CD4-positive, alpha-beta memory T cell (primary cell): ENCODE measurements around the gene NR5A1. TPM values are rescaled to one million over a fixed set of nuclear protein-coding genes. Genes with fewer than 3 reads are reported as not detected.

ENCODE experiments used
- CTCF ChIA-PET: fragments of 350-600 bp; sonication (Branson Sonifier 250); formaldehyde crosslinking; loops from one replicate; lab custom pipeline; 2021; ENCODE audit warnings: inconsistent platforms; ENCODE audit not compliant: partially characterized antibody; lab: Charles Lee
- POLR2A ChIA-PET: fragments of 350-600 bp; sonication (Branson Sonifier 250); formaldehyde crosslinking; loops from one replicate; lab custom pipeline; 2021; ENCODE audit not compliant: partially characterized antibody; lab: Charles Lee
- DNase-seq, 5 donors: peaks; one replicate each; pipeline versions ENCODE4 v3.0.0 to v3.0.0-alpha.2; 2020 to 2022; ENCODE audit warnings: mixed read lengths in 1 of 5
- H3K27ac ChIP-seq: one replicate; pipeline ENCODE4 v1.7.0; 2013; ENCODE audit warnings: low read depth, low read length
- H3K27me3 ChIP-seq: 2 replicates; pipeline ENCODE4 v1.7.0; 2013; ENCODE audit warnings: mild to moderate bottlenecking, low read length, moderate library complexity; ENCODE audit not compliant: insufficient read depth
- H3K36me3 ChIP-seq: 2 replicates; pipeline ENCODE4 v1.7.0; 2013; ENCODE audit warnings: mild to moderate bottlenecking, low read length, moderate library complexity; ENCODE audit not compliant: insufficient read depth
- H3K4me1 ChIP-seq: 2 replicates; pipeline ENCODE4 v1.7.0; 2013; ENCODE audit warnings: mild to moderate bottlenecking, low read length, moderate library complexity; ENCODE audit not compliant: insufficient read depth
- H3K4me3 ChIP-seq, 2 donors: one replicate each; pipeline ENCODE4 v1.7.0; 2013; ENCODE audit warnings: low read length in 2 of 2, mild to moderate bottlenecking in 1 of 2
- H3K9me3 ChIP-seq, 2 donors: one replicate each; pipeline ENCODE4 v1.7.0; 2013; ENCODE audit warnings: low read length in 2 of 2, control low read depth in 1 of 2; ENCODE audit not compliant: control insufficient read depth in 1 of 2
- H3K27ac Mint-ChIP-seq, 7 donors: one replicate each; pipeline ENCODE4 v1.8.0; 2020 to 2021; ENCODE audit warnings: mixed read lengths in 7 of 7, mild to moderate bottlenecking in 6 of 7, inconsistent platforms in 3 of 7, moderate library complexity in 3 of 7
- H3K27me3 Mint-ChIP-seq, 2 donors: one replicate each; pipeline ENCODE4 v1.8.0; 2020 to 2021; ENCODE audit warnings: mixed read lengths in 2 of 2
- H3K36me3 Mint-ChIP-seq, 2 donors: one replicate each; pipeline ENCODE4 v1.8.0; 2020 to 2021; ENCODE audit warnings: mixed read lengths in 2 of 2, inconsistent platforms in 1 of 2, mild to moderate bottlenecking in 1 of 2
- H3K4me1 Mint-ChIP-seq, 4 donors: one replicate each; pipeline ENCODE4 v1.8.0; 2020 to 2021; ENCODE audit warnings: mixed read lengths in 4 of 4, mild to moderate bottlenecking in 1 of 4
- H3K4me3 Mint-ChIP-seq, 8 donors: one replicate each; pipeline ENCODE4 v1.8.0; 2020 to 2021; ENCODE audit warnings: mixed read lengths in 8 of 8, mild to moderate bottlenecking in 7 of 8, moderate library complexity in 6 of 8, inconsistent platforms in 3 of 8
- H3K9me3 Mint-ChIP-seq, 8 donors: one replicate each; pipeline ENCODE4 v1.8.0; 2020 to 2021; ENCODE audit warnings: mixed read lengths in 8 of 8, mild to moderate bottlenecking in 5 of 8, inconsistent platforms in 3 of 8, moderate library complexity in 1 of 8
- intact Hi-C: fragments of 100-400 bp; cut with micrococcal nuclease; formaldehyde crosslinking; loops from one replicate; pipeline ENCODE4 v1.15.1; 2023
- polyA plus RNA-seq, 2 donors: library from polyadenylated mRNA; unstranded; fragments of 300-500 nt; fragmentation: Illumina TruSeq; gene quantifications; one replicate each; pipeline ENCODE4 v1.2.3, GENCODE V29; 2021
- total RNA-seq, 2 experiments: library from RNA; stranded (reverse); gene quantifications; one replicate each; pipeline ENCODE4 v1.2.3, GENCODE V29; 2021

NR5A1 gene
- total and polyA plus RNA-seq, 4 experiments from 2014 or later, result not detected

DNA sequence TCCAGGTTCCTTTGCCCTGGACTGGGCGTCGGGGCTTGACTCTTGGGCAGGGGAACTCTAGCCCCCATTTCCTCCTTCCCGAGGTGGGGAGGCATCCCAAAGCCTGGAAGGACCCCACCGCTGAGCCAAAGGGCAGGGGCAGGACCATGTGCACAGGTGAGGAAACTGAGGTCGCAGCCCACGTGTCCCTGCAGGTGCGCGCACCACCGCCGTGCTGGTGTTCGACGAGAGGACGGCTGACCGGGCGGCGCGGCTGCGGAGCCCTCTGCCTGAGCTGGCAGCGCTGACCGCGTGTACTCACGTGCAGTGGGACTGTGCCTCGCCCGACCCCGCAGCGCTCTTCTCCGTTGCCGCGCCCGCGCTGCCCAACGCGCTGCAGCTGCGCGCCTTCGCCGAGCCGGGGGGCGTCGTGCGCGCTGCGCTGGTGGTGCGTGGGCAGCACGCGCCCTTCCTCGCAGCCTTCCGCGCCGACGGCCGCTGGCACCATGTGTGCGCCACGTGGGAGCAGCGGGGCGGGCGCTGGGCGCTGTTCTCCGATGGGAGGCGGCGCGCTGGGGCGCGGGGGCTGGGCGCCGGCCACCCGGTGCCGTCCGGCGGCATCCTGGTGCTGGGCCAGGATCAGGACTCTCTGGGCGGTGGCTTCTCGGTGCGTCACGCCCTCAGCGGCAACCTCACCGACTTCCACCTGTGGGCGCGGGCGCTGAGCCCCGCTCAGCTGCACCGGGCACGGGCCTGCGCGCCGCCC, 54.2 kb downstream of the NR5A1 start:
- Histone ChIP-seq H3K27me3 (peaks cover 11% of the 10 kb centered on the region), H3K4me3 (no peak overlapping the region), H3K4me1 (no peaks in the 10 kb centered on the region), H3K9me3 (no peaks in the 10 kb centered on the region), H3K27ac (no peak overlapping the region), H3K36me3 (no peaks in the 10 kb centered on the region)
- intact Hi-C loops, result no loop called here
- POLR2A ChIA-PET, result no interaction called here
- peaks cover 0 to 8% (median 0%) of the 10 kb centered on the region in 4 donors for H3K4me1 Mint-ChIP-seq
- no peaks in the 10 kb centered on the region for H3K36me3 Mint-ChIP-seq
- CTCF ChIA-PET, result interaction anchor here (1.2 kb wide), 1 partner anchor 10 kb away, joined by 3 read pairs; no protein-coding TSS in a partner anchor
- no peak overlapping the region for H3K27ac Mint-ChIP-seq
- no peak for DNase-seq
- H3K27me3 Mint-ChIP-seq, result peaks cover 16 to 22% of the 10 kb centered on the region in 2 donors
- no peaks in the 10 kb centered on the region for H3K9me3 Mint-ChIP-seq
- no peak overlapping the region for H3K4me3 Mint-ChIP-seq

DNA sequence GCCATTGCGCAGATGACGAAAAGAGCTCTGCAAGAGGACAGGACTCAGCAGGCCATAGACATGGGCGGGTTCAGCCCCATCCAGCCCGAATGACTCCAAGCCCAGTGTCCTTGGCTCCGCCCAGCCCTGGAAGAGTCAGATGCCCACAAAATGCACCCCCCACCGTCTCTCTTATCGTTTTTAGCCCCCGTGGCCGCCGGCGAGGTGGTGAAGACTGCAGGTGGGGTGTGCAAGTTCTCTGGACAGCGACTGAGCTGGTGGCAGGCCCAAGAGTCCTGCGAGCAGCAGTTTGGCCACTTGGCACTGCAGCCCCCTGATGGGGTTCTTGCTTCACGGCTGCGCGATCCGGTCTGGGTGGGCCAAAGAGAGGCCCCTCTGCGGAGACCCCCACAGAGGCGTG, 54.9 kb downstream of the NR5A1 start:
- Histone ChIP-seq H3K27me3 (peaks cover 11% of the 10 kb centered on the region), H3K4me1 (no peaks in the 10 kb centered on the region), H3K27ac (no peak overlapping the region), H3K9me3 (no peaks in the 10 kb centered on the region), H3K36me3 (no peaks in the 10 kb centered on the region), H3K4me3 (no peak overlapping the region)
- H3K36me3 Mint-ChIP-seq, result no peaks in the 10 kb centered on the region
- POLR2A ChIA-PET, result no interaction called here
- peaks cover 0 to 8% (median 0%) of the 10 kb centered on the region in 4 donors for H3K4me1 Mint-ChIP-seq
- no peaks in the 10 kb centered on the region for H3K9me3 Mint-ChIP-seq
- peak overlapping the region in 1 of 7 donors; percentile 29 for H3K27ac Mint-ChIP-seq
- no peak overlapping the region for H3K4me3 Mint-ChIP-seq
- CTCF ChIA-PET, result no interaction called here
- DNase-seq, result no peak
- intact Hi-C loops, result no loop called here
- H3K27me3 Mint-ChIP-seq, result peaks cover 16 to 22% of the 10 kb centered on the region in 2 donors

DNA sequence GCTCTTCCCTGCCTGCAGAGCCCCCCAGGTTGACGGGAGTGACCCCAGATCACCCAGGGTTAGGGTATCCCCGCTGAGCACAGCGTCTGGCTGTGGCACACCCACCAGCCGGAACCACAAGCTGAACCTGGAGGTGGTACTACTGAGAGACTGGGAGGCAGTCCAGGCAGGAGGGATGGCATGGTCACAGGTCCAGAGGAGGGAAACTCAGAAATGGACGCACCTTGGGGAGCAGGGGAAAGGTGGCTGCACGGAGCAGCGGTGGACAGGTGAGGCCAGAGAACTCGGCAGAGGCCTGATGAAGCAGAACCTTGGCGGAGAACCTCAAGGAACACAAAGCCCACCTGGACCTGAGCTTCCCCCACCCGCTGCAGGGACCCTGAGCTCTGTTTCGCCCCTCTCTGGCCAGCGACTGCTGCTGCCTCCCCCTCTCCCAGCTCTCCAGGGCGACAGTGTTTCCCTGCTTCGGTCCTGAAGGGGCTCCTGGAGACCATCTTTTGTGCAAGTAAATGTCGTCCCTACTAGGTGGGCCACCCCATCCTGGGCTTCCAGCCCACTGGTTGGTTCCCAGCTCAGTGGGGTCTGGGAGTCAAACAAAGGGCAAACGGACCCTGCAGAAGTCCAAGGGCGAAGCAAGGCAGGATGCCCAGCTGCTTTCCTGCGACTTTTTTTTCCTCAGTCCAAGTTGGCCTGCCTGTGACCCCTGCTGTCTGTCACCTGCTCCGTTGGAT, 56.1 kb downstream of the NR5A1 start:
- no peaks in the 10 kb centered on the region for H3K9me3 ChIP-seq
- Mint-ChIP-seq H3K9me3 (no peaks in the 10 kb centered on the region), H3K4me1 (peaks cover 0 to 8% (median 0%) of the 10 kb centered on the region in 4 donors), H3K4me3 (no peak overlapping the region), H3K36me3 (no peaks in the 10 kb centered on the region), H3K27me3 (peaks cover 19 to 20% of the 10 kb centered on the region in 2 donors), H3K27ac (no peak overlapping the region)
- H3K4me1 ChIP-seq, result no peaks in the 10 kb centered on the region
- no peak overlapping the region for H3K27ac ChIP-seq
- ChIA-PET POLR2A (no interaction called here), CTCF (no interaction called here)
- no peak for DNase-seq
- H3K27me3 ChIP-seq, result peaks cover 11% of the 10 kb centered on the region
- H3K4me3 ChIP-seq, result no peak overlapping the region
- intact Hi-C loops, result no loop called here
- no peaks in the 10 kb centered on the region for H3K36me3 ChIP-seq

DNA sequence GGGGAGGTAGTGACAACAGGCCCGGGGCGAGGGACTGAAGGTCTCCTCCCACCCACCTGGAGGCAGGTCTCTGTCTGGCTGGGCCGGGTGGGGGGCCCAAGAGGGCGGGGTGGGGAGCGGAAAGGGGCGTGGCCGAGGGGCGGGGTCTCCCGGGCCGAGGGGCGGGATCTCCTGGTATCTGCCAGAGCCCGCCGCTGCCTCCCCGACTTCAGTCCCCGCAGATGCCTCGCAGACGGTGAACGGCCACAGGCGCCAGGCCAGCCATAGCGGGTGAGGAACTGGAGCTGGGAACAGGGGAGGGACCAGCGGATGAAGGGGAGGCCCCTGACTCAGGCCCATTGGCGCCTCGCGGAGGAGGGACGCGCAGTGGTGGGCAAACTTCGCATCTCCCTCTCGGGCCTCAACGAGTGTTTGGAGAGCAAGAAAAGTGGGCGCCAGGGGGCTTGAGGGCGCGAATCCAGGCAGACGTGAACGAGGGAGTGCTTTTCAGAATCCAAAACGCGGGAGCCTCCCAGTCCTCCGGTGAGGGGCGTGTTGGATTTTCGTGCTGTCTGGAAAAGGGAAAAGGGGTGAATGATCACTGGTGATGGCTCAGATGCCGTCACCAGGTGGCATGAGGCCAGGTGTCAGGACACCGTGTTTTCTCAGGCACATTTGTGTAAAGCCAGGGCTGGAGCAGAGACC, 56.8 kb downstream of the NR5A1 start, which contains the start of gene ADGRD2:
Gene ADGRD2 (plus strand): TSS at position 211 of the 684 bp plus-strand sequence. CDS start 1,216 bp downstream, outside the sequence.
- Histone ChIP-seq H3K27me3 (peaks cover 11% of the 10 kb centered on the region), H3K36me3 (no peaks in the 10 kb centered on the region), H3K4me3 (no peak within 1 kb of the TSS), H3K9me3 (no peaks in the 10 kb centered on the region), H3K27ac (no peak within 1 kb of the TSS), H3K4me1 (no peaks in the 10 kb centered on the region)
- Mint-ChIP-seq H3K4me3 (peak within 1 kb of the TSS in 1 of 8 donors; percentile 13), H3K27me3 (peaks cover 19 to 23% of the 10 kb centered on the region in 2 donors), H3K36me3 (no peaks in the 10 kb centered on the region), H3K9me3 (no peaks in the 10 kb centered on the region), H3K4me1 (peaks cover 0 to 8% (median 0%) of the 10 kb centered on the region in 4 donors), H3K27ac (no peak within 1 kb of the TSS)
- intact Hi-C loops, result no loop called here
- ChIA-PET POLR2A (no interaction called here), CTCF (no interaction called here)
- no peak for DNase-seq

DNA sequence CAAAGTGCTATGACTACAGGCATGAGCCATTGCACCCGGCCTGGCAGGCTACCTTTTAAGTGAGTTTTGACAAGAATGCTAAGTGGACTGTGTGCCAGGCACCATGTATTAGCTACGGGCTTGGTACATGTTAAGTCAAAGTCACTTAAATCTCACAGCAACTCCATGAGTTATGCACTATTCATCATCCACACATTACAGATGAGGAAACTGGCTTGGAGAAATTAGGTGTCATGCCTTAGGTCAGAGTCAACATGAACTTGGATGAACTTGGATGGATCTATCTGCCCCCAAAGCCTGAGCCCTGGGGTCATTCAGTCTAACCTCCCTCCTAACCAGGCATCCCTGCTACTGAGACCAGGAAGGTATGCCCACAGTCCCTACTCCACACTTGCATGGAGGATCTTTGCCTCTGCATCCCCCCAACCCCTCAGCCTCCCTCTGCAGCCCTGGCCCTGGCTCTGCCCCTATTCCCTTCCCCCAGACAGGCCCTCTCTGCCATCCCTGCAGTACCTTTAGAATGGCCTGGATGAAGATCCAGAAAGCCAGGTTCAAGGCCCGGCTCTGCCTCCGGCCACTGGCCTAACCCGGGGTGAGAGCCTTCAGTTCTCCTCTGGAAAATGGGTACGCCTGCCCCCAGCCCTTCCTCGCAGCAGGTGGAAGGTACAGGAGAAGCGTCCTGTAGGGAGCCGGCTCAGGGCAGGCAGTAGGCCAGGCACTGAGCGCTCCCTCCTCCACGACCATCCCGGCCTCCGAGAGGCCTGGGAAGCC, 57.6 kb downstream of the NR5A1 start:
- DNase-seq, result no peak
- CTCF ChIA-PET, result no interaction called here

DNA sequence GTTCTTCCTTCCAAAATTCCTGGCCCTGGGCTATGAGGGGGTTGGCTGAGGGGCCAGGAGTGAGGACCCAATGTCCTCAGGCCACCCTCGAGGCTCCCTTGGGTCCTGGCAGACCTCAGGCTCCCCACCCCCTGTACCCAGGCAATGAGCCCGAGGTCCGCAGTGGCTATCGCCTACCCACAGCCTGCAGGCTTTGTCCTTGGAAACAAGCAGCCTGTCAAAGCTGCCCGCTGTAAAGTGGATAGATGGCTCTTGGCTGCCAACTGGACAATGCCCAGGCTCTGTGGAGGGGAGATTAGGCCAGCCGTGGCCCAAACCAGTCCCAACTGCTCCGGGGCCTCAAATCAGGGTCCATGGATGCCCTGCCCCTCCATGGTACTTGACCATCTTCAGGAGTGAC, 59.2 kb downstream of the NR5A1 start:
- ChIA-PET POLR2A (no interaction called here), CTCF (no interaction called here)
- no peaks in the 10 kb centered on the region for H3K36me3 Mint-ChIP-seq
- no peak for DNase-seq
- H3K27me3 ChIP-seq, result peaks cover 11% of the 10 kb centered on the region
- H3K4me3 Mint-ChIP-seq, result no peak overlapping the region
- H3K4me1 ChIP-seq, result no peaks in the 10 kb centered on the region
- no peak overlapping the region for H3K27ac ChIP-seq
- peaks cover 22 to 30% of the 10 kb centered on the region in 2 donors for H3K27me3 Mint-ChIP-seq
- H3K9me3 Mint-ChIP-seq, result no peaks in the 10 kb centered on the region
- no peak overlapping the region for H3K4me3 ChIP-seq
- intact Hi-C loops, result no loop called here
- no peak overlapping the region for H3K27ac Mint-ChIP-seq
- H3K4me1 Mint-ChIP-seq, result peaks cover 0 to 8% (median 0%) of the 10 kb centered on the region in 4 donors
- H3K36me3 ChIP-seq, result no peaks in the 10 kb centered on the region
- H3K9me3 ChIP-seq, result no peaks in the 10 kb centered on the region

More for the DNA sequence above, 57.6 kb downstream of the NR5A1 start:
- no peaks in the 10 kb centered on the region for H3K36me3 Mint-ChIP-seq
- intact Hi-C loops, result no loop called here
- peaks cover 0 to 8% (median 0%) of the 10 kb centered on the region in 4 donors for H3K4me1 Mint-ChIP-seq
- Histone ChIP-seq H3K9me3 (no peaks in the 10 kb centered on the region), H3K4me3 (no peak overlapping the region), H3K27ac (no peak overlapping the region), H3K4me1 (no peaks in the 10 kb centered on the region), H3K27me3 (peaks cover 11% of the 10 kb centered on the region), H3K36me3 (no peaks in the 10 kb centered on the region)
- peaks cover 19 to 23% of the 10 kb centered on the region in 2 donors for H3K27me3 Mint-ChIP-seq
- H3K9me3 Mint-ChIP-seq, result no peaks in the 10 kb centered on the region
- H3K27ac Mint-ChIP-seq, result no peak overlapping the region
- POLR2A ChIA-PET, result no interaction called here
- no peak overlapping the region for H3K4me3 Mint-ChIP-seq
